Endodermal cell (in vitro differentiated cells): ENCODE measurements around the gene PAX9. TPM values are rescaled to one million over a fixed set of nuclear protein-coding genes. Genes with fewer than 3 reads are reported as not detected.

Source experiments
- DNase-seq: peaks from one replicate; pipeline ENCODE4 v3.0.0-alpha.2; 2017
- H3K27ac ChIP-seq: 2 replicates; pipeline ENCODE4 v1.5.1; 2013; ENCODE audit warnings: mild to moderate bottlenecking, low read depth, low read length, moderate library complexity
- H3K27me3 ChIP-seq: 2 replicates; pipeline ENCODE4 v1.6.1; 2013; ENCODE audit warnings: mild to moderate bottlenecking, low read length, moderate library complexity; ENCODE audit not compliant: insufficient read depth, control insufficient read depth, poor library complexity, severe bottlenecking
- H3K36me3 ChIP-seq: 2 replicates; pipeline ENCODE4 v1.7.0; 2013; ENCODE audit warnings: mild to moderate bottlenecking, low read length, moderate library complexity; ENCODE audit not compliant: control insufficient read depth, insufficient read depth
- H3K4me1 ChIP-seq: one replicate; pipeline ENCODE4 v1.7.0; 2013; ENCODE audit warnings: low read length; ENCODE audit not compliant: control insufficient read depth, insufficient read depth
- H3K4me3 ChIP-seq: 2 replicates; pipeline ENCODE4 v1.5.1; 2013; ENCODE audit warnings: mild to moderate bottlenecking, low read length, moderate library complexity
- H3K9ac ChIP-seq: 2 replicates; pipeline ENCODE4 v1.6.1; 2013; ENCODE audit warnings: mild to moderate bottlenecking, low read length, moderate library complexity; ENCODE audit not compliant: poor library complexity, severe bottlenecking; ENCODE audit errors: extremely low read depth
- H3K9me3 ChIP-seq: 2 replicates; pipeline ENCODE4 v1.6.1; 2013; ENCODE audit warnings: mild to moderate bottlenecking, low read length, moderate library complexity; ENCODE audit not compliant: control insufficient read depth
- H3K27ac Mint-ChIP-seq: 2 replicates; pipeline ENCODE4 v1.8.0; 2020; ENCODE audit warnings: mixed read lengths
- H3K27me3 Mint-ChIP-seq: 2 replicates; pipeline ENCODE4 v1.8.0; 2021; ENCODE audit warnings: mild to moderate bottlenecking, mixed read lengths; ENCODE audit not compliant: insufficient read depth
- H3K36me3 Mint-ChIP-seq: 2 replicates; pipeline ENCODE4 v1.8.0; 2020; ENCODE audit warnings: low read depth, mixed read lengths
- H3K4me1 Mint-ChIP-seq: 2 replicates; pipeline ENCODE4 v1.8.0; 2020; ENCODE audit warnings: mixed read lengths
- H3K4me3 Mint-ChIP-seq: 2 replicates; pipeline ENCODE4 v1.8.0; 2020; ENCODE audit warnings: mild to moderate bottlenecking, moderate library complexity, mixed read lengths
- H3K9me3 Mint-ChIP-seq: 2 replicates; pipeline ENCODE4 v1.8.0; 2020; ENCODE audit warnings: mild to moderate bottlenecking, mixed read lengths
- CTCF ChIP-seq: fragments of 200-600 bp; sonication (generic); conservative IDR thresholded peaks from 2 replicates; pipeline ENCODE4 v1.5.0; 2021; ENCODE audit warnings: antibody characterized with exemption, mild to moderate bottlenecking
- WGBS, 2 experiments: methylation state at CpG; one replicate each; pipeline versions ENCODE4 v1.1.5 to v1.1.7; 2013; ENCODE audit warnings: missing lambda C conversion rate in 2 of 2, mixed read lengths in 1 of 2; ENCODE audit not compliant: insufficient coverage in 1 of 2, insufficient read length in 1 of 2; 5-methylcytosine and 5-hydroxymethylcytosine counted together
- total RNA-seq, 2 donors: library from RNA; stranded (reverse); fragmentation: NEBNext Ultra II Directional in 1 of 2; extraction: Animal tissue kit (Norgen Biotek cat#: 25700) in 1 of 2; gene quantifications; 2 replicates in 1 of 2; 3 replicates in 1 of 2; pipeline ENCODE4 v1.2.1, GENCODE V29; 2021

Gene PAX9
- total RNA-seq, 2 donors from 2014 or later = 0.22 to 0.35 TPM

- no peak overlapping the region for H3K27ac ChIP-seq
- DNase-seq = peak; percentile 84
- H3K9me3 Mint-ChIP-seq = no peaks in the 10 kb centered on the region
- peaks cover 41% of the 10 kb centered on the region for H3K4me1 Mint-ChIP-seq
- no peaks in the 10 kb centered on the region for H3K36me3 ChIP-seq
- no peaks in the 10 kb centered on the region for H3K9me3 ChIP-seq
- H3K27me3 ChIP-seq = no peaks in the 10 kb centered on the region
- H3K4me3 Mint-ChIP-seq = no peak overlapping the region
- H3K36me3 Mint-ChIP-seq = no peaks in the 10 kb centered on the region
- H3K27me3 Mint-ChIP-seq = peaks cover under 1% of the 10 kb centered on the region
- no peak overlapping the region for H3K9ac ChIP-seq
- no peak overlapping the region for H3K4me3 ChIP-seq
- TF ChIP-seq CTCF = no peak
- no peak overlapping the region for H3K27ac Mint-ChIP-seq
- no peaks in the 10 kb centered on the region for H3K4me1 ChIP-seq
These were observed 62.5 kb downstream of the PAX9 start for GRCh38 chr14:36724162-36724561.

GRCh38 chr14:36726128-36726527 is 64.5 kb downstream of the PAX9 start:
- H3K4me3 Mint-ChIP-seq = no peak overlapping the region
- H3K27ac Mint-ChIP-seq = no peak overlapping the region
- no peaks in the 10 kb centered on the region for H3K27me3 ChIP-seq
- H3K36me3 Mint-ChIP-seq = no peaks in the 10 kb centered on the region
- H3K4me3 ChIP-seq = no peak overlapping the region
- no peak overlapping the region for H3K27ac ChIP-seq
- H3K36me3 ChIP-seq = no peaks in the 10 kb centered on the region
- WGBS, 2 experiments = 93 to 95% methylated on average over 3 of the region's 3 CpGs
- H3K9me3 Mint-ChIP-seq = no peaks in the 10 kb centered on the region
- no peaks in the 10 kb centered on the region for H3K9me3 ChIP-seq
- no peaks in the 10 kb centered on the region for H3K27me3 Mint-ChIP-seq
- no peak overlapping the region for H3K9ac ChIP-seq
- peaks cover 22% of the 10 kb centered on the region for H3K4me1 Mint-ChIP-seq
- DNase-seq = no peak
- H3K4me1 ChIP-seq = no peaks in the 10 kb centered on the region
- no peak for TF ChIP-seq CTCF

Other genes with a start within 250 kb of the PAX9 start
- gene NKX2-1, start 141.6 kb upstream of the PAX9 start, total RNA-seq = under 1 TPM; 0.31 to 0.62 TPM
- under 1 TPM in 1 of 2 donors, not detected in 1; 0.77 TPM for gene NKX2-8, start 79.2 kb upstream of the PAX9 start, total RNA-seq